Lung (tissue), 12 donors: ENCODE measurements around the gene KRT7. TPM values are rescaled to one million over a fixed set of nuclear protein-coding genes. Genes with fewer than 3 reads are reported as not detected.

Experiments
- ATAC-seq: fragments of 200-7000 bp; cut with Tn5 transposase; one replicate; pipeline ENCODE4 v1.9.1; 2020; ENCODE audit warnings: moderate number of reproducible peaks; ENCODE audit not compliant: insufficient read depth, low FRiP score
- DNase-seq, 3 donors: peaks; one replicate each; pipeline ENCODE4 v3.0.0-alpha.2; 2013 to 2017
- H3K27ac ChIP-seq, 2 donors: one replicate each; pipeline ENCODE4 v1.5.1; 2013; ENCODE audit warnings: mild to moderate bottlenecking in 2 of 2, moderate library complexity in 2 of 2, control low read depth in 1 of 2, inconsistent platforms in 1 of 2, low read depth in 1 of 2, low read length in 1 of 2
- H3K27me3 ChIP-seq, 3 donors: one replicate each; pipeline ENCODE4 v1.5.1; 2013; ENCODE audit warnings: low read length in 2 of 3; ENCODE audit not compliant: control insufficient read depth in 3 of 3, insufficient read depth in 3 of 3
- H3K36me3 ChIP-seq, 4 donors: one replicate each; pipeline ENCODE4 v1.5.1; 2013; ENCODE audit warnings: low read length in 4 of 4, mild to moderate bottlenecking in 1 of 4, moderate library complexity in 1 of 4; ENCODE audit not compliant: control insufficient read depth in 4 of 4, insufficient read depth in 4 of 4
- H3K4me1 ChIP-seq, 5 donors: one replicate each; pipeline ENCODE4 v1.5.1; 2013; ENCODE audit warnings: low read length in 5 of 5, mild to moderate bottlenecking in 2 of 5, moderate library complexity in 1 of 5; ENCODE audit not compliant: control insufficient read depth in 5 of 5, insufficient read depth in 5 of 5
- H3K4me3 ChIP-seq: one replicate; pipeline ENCODE4 v1.5.1; 2013; ENCODE audit warnings: mild to moderate bottlenecking, control low read depth, moderate library complexity
- H3K9ac ChIP-seq, 2 donors: one replicate each; pipeline ENCODE4 v1.5.1; 2013; ENCODE audit warnings: low read length in 2 of 2, control low read depth in 1 of 2; ENCODE audit not compliant: insufficient read depth in 1 of 2
- H3K9me3 ChIP-seq, 4 donors: one replicate each; pipeline ENCODE4 v1.5.1; 2013; ENCODE audit warnings: low read length in 3 of 4, mild to moderate bottlenecking in 1 of 4, moderate library complexity in 1 of 4; ENCODE audit not compliant: control insufficient read depth in 4 of 4, insufficient read depth in 3 of 4
- WGBS, 2 donors: extraction: QIAGEN DNeasy Blood & Tissue Kit; methylation state at CpG; one replicate each; pipeline ENCODE4 v1.1.7; 2013; 5-methylcytosine and 5-hydroxymethylcytosine counted together
- polyA plus RNA-seq, 2 donors: library from polyadenylated mRNA; stranded (reverse); fragments of 200-250 nt; gene quantifications; one replicate each; pipeline ENCODE4 v1.2.1, GENCODE V29; 2013
- total RNA-seq, 2 donors: library from RNA; depleted of rRNA in 1 of 2; stranded (reverse); fragments of >200 nt in 1 of 2; gene quantifications; one replicate each; pipeline ENCODE4 v1.2.1, GENCODE V29; 2014 to 2021
- TF ChIP-seq, protein P1 (sequence below): IDR thresholded peaks from 2 replicates; pipeline ENCODE4 v1.5.1; 2012; ENCODE audit warnings: mild to moderate bottlenecking; ENCODE audit errors: control extremely low read depth, extremely low read depth
- donor health status: control.
- donor health status: control.
- donor health status: Bipolar disorder and iron deficiency.
- donor health status: healthy.
- donor health status: DM: yes; HTN: yes; CAD: no.

The KRT7 gene
- total and polyA plus RNA-seq, 4 donors: 33.6 to 1,415 (median 1,306) TPM

DNA sequence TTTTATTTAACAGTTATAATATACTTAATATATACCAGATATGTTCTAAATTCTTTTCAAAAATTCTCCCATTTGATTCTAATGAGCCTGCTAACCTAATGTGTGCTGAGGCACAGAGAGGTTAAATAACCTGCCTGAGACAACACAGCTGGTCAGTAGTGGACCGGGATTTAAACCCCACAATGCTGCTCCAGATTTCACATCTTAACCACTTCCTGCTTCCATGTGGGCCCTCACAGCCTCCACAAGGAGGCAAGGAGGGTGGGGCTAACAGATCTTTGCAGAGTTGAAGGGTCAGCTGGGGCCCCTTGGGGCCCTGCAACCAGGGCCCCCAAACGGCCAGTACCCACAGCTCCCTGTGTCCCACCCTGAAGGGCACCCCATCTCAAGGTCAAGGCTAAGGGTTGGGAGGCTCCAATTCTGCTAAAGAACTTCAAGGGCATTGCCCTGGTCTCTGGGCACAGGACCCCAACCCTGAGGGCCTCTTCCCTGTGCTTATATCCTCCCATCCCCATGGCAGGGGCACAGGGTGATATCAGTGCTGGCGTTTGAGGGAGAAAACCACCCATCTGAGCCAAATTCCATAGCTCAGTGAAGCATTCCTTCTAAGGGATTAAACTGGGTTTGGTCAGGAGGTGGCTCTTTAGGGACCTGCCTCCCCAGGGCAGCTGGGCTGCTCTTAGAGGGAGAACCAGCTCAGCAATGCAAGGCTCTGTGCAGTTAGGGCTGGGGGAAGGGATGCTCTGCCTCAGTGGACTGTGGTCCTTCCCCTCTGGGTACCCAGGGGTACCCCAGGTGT, 43.5 kb upstream of the KRT7 start:
- peaks cover 0 to 35% (median 23%) of the 10 kb centered on the region in 5 donors for H3K4me1 ChIP-seq
- no peak overlapping the region for H3K27ac ChIP-seq
- WGBS, 2 donors: 32 to 49% methylated on average over 3 of the region's 3 CpGs
- TF ChIP-seq, protein P1, sequence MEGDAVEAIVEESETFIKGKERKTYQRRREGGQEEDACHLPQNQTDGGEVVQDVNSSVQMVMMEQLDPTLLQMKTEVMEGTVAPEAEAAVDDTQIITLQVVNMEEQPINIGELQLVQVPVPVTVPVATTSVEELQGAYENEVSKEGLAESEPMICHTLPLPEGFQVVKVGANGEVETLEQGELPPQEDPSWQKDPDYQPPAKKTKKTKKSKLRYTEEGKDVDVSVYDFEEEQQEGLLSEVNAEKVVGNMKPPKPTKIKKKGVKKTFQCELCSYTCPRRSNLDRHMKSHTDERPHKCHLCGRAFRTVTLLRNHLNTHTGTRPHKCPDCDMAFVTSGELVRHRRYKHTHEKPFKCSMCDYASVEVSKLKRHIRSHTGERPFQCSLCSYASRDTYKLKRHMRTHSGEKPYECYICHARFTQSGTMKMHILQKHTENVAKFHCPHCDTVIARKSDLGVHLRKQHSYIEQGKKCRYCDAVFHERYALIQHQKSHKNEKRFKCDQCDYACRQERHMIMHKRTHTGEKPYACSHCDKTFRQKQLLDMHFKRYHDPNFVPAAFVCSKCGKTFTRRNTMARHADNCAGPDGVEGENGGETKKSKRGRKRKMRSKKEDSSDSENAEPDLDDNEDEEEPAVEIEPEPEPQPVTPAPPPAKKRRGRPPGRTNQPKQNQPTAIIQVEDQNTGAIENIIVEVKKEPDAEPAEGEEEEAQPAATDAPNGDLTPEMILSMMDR: no peak
- H3K4me3 ChIP-seq: no peak overlapping the region
- ATAC-seq (no peak), DNase-seq (no peak)
- H3K27me3 ChIP-seq: no peaks in the 10 kb centered on the region
- no peaks in the 10 kb centered on the region for H3K9me3 ChIP-seq
- H3K9ac ChIP-seq: no peak overlapping the region
- no peaks in the 10 kb centered on the region for H3K36me3 ChIP-seq

DNA sequence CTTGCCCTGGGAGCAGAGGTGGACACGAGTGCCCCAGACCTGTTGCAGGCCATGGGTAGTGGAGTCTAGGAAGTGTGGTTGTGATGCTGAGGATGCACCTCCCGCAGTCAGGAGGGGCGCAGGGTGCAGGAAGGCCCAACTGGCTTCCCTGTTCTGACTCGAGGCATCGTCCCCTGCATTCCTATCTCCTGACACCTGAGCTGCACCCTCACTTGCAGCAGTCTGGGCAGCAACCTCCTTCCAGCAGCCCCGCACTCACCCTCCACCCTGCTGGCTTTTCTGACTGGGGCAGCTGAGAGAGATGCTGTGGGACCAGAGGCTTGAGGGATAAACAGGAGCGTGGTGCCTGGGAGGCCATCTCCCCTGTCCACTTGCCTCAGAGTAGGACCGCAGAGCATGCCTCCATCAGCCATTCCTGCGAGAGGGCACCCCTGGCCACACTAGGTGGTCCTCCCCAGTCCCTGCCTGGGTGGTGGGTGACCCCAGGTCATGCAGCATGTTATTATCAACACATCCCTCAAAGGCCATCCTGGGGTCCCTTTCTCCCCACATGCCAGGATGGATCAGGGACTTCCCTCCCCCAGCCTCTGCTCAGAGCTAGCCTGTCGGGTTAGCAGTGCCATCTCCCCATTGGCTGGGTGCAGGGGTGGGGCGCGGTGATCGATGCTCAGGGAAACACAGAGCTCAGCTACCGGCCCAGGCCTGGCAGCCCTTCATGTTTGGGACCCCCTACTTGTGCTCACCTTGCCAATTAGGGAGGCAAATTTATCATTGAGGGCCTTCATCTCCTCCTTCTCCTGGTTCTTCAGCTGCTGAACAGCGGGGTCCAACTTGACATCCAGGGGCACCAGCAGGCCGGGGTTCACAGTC, 41.9 kb upstream of the KRT7 start:
- Histone ChIP-seq H3K9ac (no peak overlapping the region), H3K9me3 (no peaks in the 10 kb centered on the region), H3K4me1 (peaks cover 0 to 33% (median 24%) of the 10 kb centered on the region in 5 donors), H3K27me3 (no peaks in the 10 kb centered on the region), H3K36me3 (no peaks in the 10 kb centered on the region), H3K4me3 (no peak overlapping the region), H3K27ac (peak overlapping the region in 1 of 2 donors; percentile 82)
- DNase-seq (no peak), ATAC-seq (no peak)
- 85% methylated on average over 16 of the region's 16 CpGs for WGBS, 2 donors
- TF ChIP-seq, protein P1: no peak

DNA sequence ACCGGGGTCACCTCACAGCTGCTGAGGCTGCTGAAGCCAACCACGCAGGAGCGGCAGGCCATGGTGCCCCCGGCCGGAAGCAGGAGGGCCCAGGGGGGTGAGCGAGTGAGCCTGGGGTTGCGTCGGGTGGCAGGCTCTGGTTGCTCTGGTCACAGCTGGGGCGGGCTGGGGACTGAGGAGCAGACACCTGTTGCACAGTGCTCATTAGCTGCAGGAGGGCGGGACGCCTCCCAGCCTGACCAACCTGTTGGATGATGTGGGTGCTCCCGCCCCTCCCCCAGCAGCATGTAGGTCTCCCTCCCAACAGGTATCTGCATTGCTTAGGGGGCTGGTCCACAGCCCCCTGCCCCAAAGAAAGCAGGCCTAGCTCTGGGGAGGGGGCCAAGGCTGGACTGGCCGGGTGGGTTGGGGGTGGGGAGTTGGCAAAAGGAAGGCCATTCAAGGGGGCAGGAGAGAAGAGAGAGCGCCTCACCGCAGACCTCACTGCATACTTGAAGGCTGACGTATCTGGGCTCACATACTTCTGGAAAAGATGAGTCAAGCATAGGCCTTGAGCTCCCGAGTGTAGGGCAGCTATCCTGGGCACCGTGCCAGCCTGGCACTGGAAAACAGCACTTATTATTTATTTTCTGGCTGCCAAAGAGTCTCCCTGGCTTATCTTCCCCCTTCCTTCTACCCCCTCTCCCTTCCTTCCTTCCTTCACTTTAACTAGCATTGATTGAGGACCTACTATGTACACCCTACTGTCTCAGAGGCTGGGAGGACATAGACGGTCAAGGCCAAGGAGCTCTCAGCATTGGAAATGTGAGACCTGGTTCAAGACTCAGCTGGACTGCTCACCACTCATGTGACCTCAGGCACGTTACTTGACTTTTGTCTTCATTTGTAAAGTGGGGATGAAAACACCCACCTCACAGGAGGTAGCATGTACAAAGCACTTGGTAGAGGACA, 40.9 kb upstream of the KRT7 start, which contains the start of gene KRT80:
Gene KRT80, minus strand, starts transcription at position 174 of the 951 bp plus-strand sequence. Its CDS starts 112 bp downstream, at position 62.
- H3K9me3 ChIP-seq: no peaks in the 10 kb centered on the region
- ATAC-seq: peak; percentile 56
- no peak within 1 kb of the TSS for H3K4me3 ChIP-seq
- TF ChIP-seq, protein P1: no peak
- 48 to 62% methylated on average over 20 of the region's 20 CpGs for WGBS, 2 donors
- peak within 1 kb of the TSS in 1 of 2 donors; percentile 82 for H3K27ac ChIP-seq
- peak; percentile 75 to 82 (median 80) for DNase-seq
- H3K36me3 ChIP-seq: no peaks in the 10 kb centered on the region
- H3K9ac ChIP-seq: no peak within 1 kb of the TSS
- peaks cover 0 to 29% (median 24%) of the 10 kb centered on the region in 5 donors for H3K4me1 ChIP-seq
- no peaks in the 10 kb centered on the region for H3K27me3 ChIP-seq
